Measurements from ENCODE around the gene RNF5. TPM values are rescaled to one million over a fixed set of nuclear protein-coding genes. Genes with fewer than 3 reads are reported as not detected.
A peak's percentile ranks its signal among the peaks of the same experiment; 100 is the strongest.
"Not testable (repeated sequence)": the region's sequence is repeated elsewhere in the genome, so short reads cannot be mapped to it uniquely, and the experiment has no call there.

Gene RNF5
- total and polyA plus RNA-seq, 9 of the 15 experiments (the other 6 are each of a cell fraction or from before 2014, with no cell fraction given), result 62.2 to 245 (median 129) TPM

DNA sequence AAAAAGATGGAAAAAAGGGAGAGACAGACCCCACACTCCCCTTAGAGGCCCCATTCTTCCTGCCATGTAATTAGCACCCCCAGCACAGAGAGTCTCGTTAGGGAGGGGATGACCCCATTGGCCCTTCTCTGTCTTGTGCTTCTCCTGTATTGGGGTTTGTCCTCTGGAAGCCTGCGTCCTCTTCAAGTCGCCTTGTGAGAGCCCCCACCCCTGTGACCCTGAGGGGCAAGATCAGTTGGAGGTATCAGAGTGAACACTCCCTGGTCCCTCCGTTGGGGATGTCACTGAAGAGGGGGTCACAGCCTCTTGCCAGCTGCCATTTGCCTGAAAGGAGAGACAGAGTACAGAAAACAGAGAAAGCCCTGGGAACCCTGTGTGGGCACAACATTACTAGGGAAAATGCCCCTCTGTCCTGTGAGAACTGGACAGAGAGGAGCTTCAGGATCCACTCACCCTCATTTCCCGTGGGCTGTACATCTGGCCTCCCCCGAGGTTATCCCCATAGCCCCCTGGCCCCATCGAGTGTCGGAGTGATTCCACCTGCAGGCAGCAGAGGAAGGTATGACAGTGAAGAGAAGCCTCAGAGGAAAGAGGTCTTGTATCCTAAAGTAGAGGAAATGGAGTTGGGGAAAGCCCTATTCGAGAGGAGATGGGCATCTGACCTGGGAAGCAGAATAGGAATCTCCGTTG, 8.1 kb downstream of the RNF5 start:
- POLR2A ChIA-PET, result interaction anchor here (1.0 kb wide), 1 partner anchor 10 kb away, joined by 3 read pairs; the partner anchor contains the start of gene AGPAT1
- WGBS (ENCODE audit: insufficient coverage, low coverage, missing lambda C conversion rate), result 58% methylated on average over 10 of the region's 10 CpGs
- DNase-seq (ENCODE audit: extremely low read depth in 1 of 4, low spot score in 3 of 4); FAIRE-seq; H3K9me1 ChIP-seq (ENCODE audit: control insufficient read depth, insufficient read depth, low read length); H2AFZ ChIP-seq (ENCODE audit: low read depth, low read length); H4K20me1 ChIP-seq (replicated peaks; ENCODE audit: control insufficient read depth, insufficient read depth, low read length); in situ Hi-C loops (cut with MboI); BruUV-seq (replicated peaks); ATAC-seq; H3K4me3 ChIP-seq; CTCF ChIA-PET (ENCODE audit: low intra/inter-chr PET ratio); H3K9me3 ChIP-seq (replicated peaks; ENCODE audit: control insufficient read depth, insufficient read depth, low read depth, low read length); H3K27me3 ChIP-seq (ENCODE audit: control insufficient read depth in 2 of 2, insufficient read depth in 2 of 2, low read length in 2 of 2); intact Hi-C loops (cut with micrococcal nuclease); TF ChIP-seq ATF1 (CRISPR knock-in tag; IDR thresholded peaks at IDR 0.05): not testable (repeated sequence)
- Histone ChIP-seq H3K27ac (ENCODE audit: extremely low read depth, low read depth, low read length) (peak overlapping the region; percentile 68), H3K79me2 (ENCODE audit: control insufficient read depth, insufficient read depth, low read length) (peaks cover 60% of the 10 kb centered on the region), H3K36me3 (ENCODE audit: control insufficient read depth, insufficient read depth, low read length) (peaks cover 64% of the 10 kb centered on the region; the same call in 2 of the 3 replicates), H3K9ac (ENCODE audit: insufficient read depth in 1 of 2, low read depth in 2 of 2, low read length in 2 of 2) (peak overlapping the region in 1 of 2 experiments; percentile 75; a peak in 2 of 4 replicates), H3K4me2 (ENCODE audit: insufficient read depth, low read length) (peak overlapping the region; percentile 53), H3K4me1 (replicated peaks in 1 of 2; ENCODE audit: control insufficient read depth in 2 of 2, insufficient read depth in 2 of 2, low read length in 2 of 2) (peaks cover 60 to 76% of the 10 kb centered on the region in 2 experiments)
- TF ChIP-seq POLR2AphosphoS2 (IDR thresholded peaks at IDR 0.05; ENCODE audit: low read length) (0 out of 2 replicates have a peak, but pooled peaks have one; percentile 37), PHF20 (IDR thresholded peaks at IDR 0.05; ENCODE audit: partially characterized antibody) (peak; percentile 2), POLR2A (conservative IDR thresholded peaks at IDR 0.05) (peak; percentile 34; the same call in 1 of the 2 replicates), POLR2AphosphoS5 (IDR thresholded peaks at IDR 0.05; ENCODE audit: control insufficient read depth, insufficient read depth, low read depth, low read length) (peak; percentile 36; the same call in 1 of the 2 replicates), THAP12 (CRISPR knock-in tag; IDR thresholded peaks at IDR 0.05) (peak; percentile 40; the same call in 1 of the 2 replicates), ATF1 (tag; IDR thresholded peaks at IDR 0.05) (peak; percentile 4; the same call in 1 of the 2 replicates)

Data from K562 (cell line).